Colon (tissue), 2 donors: Measurements from ENCODE around the gene MPP1.

Experiments
- FAIRE-seq: peaks from 2 replicates; lab custom pipeline; 2012; peaks lifted over from hg19 to GRCh38; lab: Jason Lieb, UNC
- donor health status: control.
- donor health status: control.

The MPP1 gene

GRCh38 chrX:154731881-154732280 is 73.4 kb downstream of the MPP1 start:
- FAIRE-seq, result no peak

GRCh38 chrX:154731184-154731583 is 74.1 kb downstream of the MPP1 start:
- FAIRE-seq, result no peak

DNA sequence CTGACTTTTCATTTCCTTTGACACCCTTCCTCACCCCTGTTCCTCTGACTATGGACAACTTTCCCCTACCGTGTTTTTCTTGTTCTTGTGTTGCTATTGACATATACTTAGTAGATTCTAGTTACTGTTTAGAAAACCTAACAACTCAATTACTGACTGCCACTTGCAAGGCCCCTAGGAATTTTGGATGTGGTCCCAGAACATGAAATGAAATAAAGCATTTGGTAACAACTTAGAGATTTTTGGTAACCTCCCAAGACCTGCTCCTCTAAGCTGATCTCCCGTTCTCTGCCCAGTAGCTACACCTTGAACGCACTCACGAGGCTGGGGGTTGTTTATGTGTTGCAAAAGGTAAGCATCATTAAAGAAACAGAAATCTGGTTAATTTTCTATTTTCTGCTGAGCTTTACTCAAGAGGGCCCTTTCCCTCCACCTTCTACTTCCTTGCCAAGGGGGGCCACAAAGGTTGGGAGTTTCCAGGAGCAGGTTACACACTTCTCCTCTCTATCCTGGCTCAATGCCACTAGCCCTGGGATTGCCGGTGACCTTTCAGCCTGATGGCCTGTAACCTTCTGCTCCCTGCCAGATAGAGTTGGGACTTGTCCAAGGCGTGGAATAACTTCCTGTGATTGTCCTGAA is 74.9 kb downstream of the MPP1 start:
- no peak for FAIRE-seq

GRCh38 chrX:154729439-154729838 is 75.8 kb downstream of the MPP1 start:
- FAIRE-seq, result no peak
